HG03521 (cell line): ENCODE measurements around the gene CNKSR2.
A peak's percentile ranks its signal among the peaks of the same experiment; 100 is the strongest.
"Not testable (repeated sequence)": the region's sequence is repeated elsewhere in the genome, so short reads cannot be mapped to it uniquely, and the experiment has no call there.

Experiments used
- ATAC-seq: cut with Tn5 transposase; IDR thresholded peaks from one replicate; pipeline ENCODE4 v1.9.1; 2021; ENCODE audit warnings: mild to moderate bottlenecking, moderate library complexity; ENCODE audit not compliant: unreplicated experiment

CNKSR2 gene

DNA sequence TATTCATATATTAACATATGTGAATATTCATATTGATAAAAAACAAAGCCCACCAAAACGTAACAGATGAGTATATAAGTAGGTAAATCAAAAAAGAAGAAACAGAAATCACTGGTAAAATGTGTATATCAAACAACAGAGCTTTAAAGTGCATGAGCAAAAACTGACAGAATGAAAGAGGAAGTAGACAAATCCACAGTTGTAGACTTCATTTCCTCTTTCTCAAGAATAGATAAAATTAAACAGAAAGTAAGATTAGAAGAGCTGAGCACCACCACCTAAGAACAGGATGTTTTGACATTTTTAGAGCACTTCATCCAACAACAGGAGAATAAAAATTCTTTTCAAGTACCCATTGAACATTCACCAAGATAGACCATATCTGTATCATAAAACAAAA, 64.6 kb downstream of the CNKSR2 start:
- ATAC-seq, result peak; percentile 96

DNA sequence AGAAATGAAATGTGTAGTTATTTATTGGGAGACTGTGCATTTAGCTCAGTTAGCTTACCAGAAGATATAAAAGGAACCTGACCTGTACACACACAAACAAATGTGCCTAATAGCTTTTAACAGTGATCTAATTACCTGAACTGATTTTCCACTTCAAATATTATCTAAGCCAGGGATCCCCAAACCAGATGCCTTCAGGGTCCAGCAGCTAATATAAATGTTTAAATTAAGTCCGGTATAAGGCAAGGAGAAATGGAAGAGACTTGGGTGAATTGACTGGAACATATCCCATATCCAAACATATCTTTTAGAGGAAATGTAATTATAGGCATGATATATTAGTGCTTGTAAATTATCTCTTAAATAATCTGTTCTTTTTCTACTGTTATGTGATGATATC, 66.7 kb downstream of the CNKSR2 start:
- no peak for ATAC-seq

DNA sequence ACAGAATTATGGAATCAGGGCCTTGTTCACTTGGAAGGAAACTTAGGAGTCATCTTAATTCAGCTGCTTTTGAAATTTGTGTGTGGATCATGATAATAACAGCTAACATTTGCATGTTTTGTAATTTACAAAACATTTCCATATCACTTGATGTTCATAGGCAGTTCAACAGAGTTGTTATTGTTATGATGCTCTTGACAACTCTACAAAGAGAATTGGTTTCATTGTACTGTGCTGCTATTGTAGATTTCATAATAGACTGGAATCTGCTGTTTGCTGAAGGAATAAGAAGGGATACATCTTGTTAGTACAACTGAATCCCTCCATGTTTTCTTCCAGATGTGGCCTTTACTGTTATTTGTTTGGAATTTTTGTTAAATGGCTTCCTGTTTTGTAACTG, 83.5 kb downstream of the CNKSR2 start:
- no peak for ATAC-seq

DNA sequence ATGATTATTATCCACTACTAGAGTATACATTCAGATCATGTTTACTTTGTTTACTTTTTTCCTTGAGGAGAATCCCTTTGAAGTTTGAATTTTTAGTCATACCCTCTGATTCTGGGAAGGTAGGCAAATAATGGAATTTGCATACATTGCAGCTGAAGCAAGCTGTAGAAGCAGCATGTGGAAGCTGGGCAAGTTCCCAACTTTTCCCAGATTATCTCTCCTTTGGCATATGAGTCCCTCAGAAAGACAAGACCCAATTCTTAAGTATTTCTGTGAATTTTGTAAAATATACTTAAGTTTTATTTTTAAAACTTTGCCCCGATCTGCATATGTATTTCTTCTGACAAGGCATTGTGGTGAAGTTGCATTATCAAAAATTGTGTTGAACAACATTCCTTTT, 94.9 kb downstream of the CNKSR2 start:
- ATAC-seq, result no peak

DNA sequence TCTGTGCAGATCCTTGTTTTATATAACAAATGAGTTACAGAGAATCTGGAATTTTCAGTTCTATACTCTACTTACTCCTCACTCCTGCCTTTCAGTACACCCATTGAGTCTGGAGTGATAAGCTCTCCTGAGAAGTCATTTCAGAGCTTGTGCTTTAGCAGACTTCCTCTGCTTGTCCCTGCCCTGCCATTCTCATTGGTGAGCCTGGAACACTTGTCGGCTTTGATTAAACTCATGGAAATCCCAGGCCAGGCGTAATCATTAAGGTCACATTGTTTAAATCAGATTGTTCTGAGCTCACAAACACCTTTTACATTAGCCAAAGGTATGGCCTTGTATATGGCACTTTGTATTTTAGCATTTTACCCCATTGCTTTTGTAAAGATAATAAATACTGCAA, 102.7 kb downstream of the CNKSR2 start:
- no peak for ATAC-seq

DNA sequence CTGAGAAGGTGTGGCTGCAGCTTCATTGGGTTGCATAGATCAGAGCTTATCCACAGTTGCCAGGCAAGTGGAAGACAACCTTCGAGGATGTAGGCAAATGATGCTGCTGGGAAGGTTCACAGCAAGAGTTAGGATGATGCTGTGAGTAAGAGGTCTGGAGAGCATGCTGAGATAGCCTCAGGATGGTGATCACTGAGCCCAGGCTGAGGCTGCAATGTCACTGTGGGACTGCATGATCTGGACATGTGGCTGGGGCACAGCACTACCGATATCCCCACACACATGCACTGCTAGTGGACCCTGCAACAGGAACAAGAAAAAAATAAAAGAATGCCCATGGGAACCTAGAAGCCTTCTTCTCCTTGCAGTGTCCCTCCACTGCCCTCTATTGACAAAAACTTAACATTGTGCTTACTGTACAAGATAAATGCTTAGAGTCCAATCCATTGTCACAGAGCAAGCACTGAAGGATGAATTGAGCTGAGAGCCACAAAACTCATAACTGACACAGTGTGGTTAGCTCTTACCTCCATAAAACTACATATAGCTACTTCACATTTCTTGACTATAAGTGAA, 105.6 kb downstream of the CNKSR2 start:
- ATAC-seq, result no peak

DNA sequence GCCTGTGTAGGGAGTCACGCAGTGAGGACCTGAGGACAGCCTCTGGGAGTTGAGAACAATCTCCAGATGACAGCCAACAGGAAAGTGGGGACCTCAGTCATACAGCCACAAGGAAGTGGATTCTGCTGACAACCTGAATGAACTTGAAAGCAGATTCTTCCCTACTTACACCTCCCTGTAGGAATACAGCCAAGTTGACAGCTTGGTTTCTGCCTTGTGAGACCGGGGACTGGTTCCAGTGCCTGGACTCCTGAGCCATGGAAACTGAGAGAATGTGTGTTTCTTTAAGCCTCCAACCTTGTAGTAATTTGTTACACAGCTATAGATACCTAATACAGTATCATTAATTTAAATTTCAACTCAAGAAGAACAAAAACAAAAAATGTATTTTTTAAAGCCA, 107.5 kb downstream of the CNKSR2 start:
- ATAC-seq, result no peak

DNA sequence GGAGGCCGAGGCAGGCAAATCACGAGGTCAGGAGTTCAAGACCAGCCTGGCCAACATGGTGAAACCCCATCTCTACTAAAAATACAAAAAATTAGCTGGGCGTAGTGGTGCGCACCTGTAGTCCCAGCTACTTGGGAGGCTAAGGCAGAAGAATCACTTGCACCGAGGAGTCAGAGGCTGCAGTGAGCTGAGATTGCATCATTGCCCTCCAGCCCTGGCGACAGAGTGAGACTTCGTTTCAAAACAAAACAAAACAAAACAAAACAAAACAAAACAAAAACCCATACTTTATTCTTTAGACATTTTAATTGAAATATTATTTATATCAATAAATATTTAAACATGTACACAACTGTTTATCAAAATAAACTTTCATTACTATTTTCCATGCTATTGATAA, 109.8 kb downstream of the CNKSR2 start:
- not testable (repeated sequence) for ATAC-seq

DNA sequence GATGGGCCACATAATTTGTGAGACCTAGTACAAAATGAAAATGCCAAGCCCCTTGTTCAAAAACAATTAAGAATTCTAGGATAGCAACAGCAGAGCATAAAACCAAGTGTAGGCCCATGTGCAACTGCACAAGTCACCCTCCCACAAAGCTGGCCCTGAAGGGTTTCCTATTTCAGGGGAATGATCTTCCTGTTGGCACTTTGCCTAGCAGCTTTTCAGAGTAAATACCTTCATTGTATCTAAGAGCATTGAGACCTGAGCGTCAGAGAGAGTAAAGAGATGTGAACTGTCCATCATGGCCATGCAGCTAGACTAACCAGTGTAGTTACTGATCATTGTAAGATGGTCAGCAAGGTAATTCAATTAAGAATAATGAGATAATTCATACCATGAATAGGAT, 113.6 kb downstream of the CNKSR2 start:
- no peak for ATAC-seq

DNA sequence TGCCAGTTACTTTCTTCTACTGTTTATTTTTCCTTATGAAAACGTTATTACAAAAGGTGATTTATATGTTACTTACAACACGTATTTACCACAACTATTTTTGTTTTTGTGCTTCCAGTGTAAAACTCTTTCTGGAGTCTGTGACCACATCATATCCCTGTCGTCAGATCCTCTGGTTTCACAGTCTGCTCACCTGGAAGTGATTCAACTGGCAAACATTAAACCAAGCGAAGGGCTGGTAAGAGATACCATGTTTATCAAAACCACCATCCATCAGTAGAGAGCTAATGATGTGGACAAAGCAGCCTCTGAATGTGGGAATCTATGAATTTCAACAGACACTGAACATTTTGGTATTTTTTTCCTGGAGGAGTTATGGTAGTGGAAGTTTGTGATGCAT, 116.1 kb downstream of the CNKSR2 start:
- no peak for ATAC-seq

DNA sequence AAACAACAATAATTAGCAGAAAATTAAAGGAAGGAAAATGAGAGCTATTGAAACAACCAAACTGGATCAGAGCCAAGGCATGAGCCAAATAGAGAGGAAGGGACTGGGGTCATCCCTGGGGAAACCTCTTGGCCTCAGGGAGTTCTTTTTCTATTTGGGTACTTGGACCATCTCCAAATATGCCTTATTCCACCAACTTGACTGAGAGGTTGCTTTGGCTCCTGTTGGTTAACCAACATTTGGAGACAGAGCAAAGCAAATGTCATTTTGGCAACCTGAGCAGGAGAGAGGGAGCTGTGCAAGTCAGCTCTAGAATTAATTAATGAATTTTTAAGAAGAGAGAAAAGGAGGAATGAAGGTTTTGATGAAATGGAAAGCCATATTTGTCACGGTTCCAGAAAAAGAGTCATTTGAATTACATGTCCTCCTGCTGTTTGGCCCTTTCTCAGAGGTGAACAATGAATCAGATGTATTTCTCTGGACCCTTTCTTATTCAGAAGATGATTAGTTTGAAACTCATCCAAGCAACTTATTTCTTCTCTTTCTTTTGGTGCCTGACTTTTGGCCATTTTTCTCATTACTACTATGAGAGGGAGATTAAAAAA, 119.1 kb downstream of the CNKSR2 start:
- no peak for ATAC-seq

DNA sequence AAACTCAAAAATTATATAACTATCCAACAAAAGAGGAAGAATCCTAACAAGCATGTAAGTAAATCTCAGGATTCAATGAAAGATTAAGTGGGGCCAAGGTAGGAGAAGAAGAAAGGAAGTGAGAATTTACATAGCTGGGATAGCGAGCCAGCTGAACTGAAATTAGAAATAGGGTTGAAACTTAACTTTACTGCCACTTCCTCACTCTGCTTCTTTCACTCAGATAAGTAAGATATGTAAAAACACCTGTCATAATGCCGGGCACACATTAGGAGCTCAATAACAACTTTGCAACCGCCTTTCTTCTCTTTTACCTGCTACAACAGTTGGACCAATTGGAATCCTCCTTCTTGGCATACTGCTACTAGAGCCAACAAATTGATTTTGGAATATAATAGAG, 129.4 kb downstream of the CNKSR2 start:
- ATAC-seq, result no peak

DNA sequence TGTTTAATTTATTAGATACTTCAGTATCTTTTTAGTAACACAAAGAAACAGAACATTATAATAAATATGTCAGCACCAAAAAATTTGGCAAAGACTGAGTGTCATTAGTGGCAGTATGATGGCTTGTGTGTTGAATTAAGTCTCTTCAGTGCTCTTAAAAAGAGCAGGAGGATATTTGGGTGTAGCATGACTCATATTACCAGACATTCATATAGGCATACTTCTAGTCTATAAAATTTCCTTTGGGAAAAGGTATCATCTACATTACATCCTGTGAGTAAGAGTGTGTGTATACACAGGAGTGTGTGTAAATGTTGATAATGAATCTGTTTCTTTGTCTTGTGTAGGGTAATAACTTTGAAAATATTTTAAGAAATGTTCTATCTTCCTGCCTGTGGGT, 135.7 kb downstream of the CNKSR2 start:
- no peak for ATAC-seq

DNA sequence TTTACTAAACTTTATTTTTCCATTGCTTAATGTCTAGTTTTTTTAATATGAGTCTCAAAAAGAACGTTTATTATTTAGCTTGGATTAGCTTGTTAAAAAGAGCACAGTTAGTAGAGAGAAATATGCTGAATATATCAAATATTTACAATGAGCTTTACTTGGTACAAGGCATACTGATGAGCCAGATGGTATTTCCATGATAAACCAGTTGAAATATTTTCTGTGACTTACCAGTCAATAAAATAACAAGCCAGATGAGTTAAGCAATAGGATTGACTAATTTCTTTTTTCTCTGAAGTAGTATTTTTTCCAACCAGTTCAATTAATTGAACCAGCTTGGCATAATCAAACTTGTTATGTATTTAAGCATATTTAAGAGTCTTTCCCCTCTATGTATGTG, 149.8 kb downstream of the CNKSR2 start:
- ATAC-seq, result no peak

DNA sequence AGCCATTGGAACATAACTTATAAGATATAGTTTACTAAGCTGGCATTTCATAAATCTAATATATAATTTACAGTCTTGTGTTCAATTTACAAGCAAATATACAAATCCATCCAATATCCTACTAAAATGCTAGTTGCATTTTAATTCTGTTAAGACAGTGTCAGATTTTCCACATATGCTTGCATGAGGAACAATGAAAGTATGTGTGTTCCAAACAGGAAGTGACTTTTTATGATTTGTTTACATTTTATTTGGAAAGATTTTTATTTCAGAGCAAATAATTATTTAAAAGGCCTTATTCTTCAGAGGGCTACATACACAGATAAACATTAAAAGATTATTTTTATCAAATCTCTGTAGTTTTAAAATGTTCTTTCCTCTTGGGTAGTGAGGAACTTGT, 153.9 kb downstream of the CNKSR2 start:
- ATAC-seq, result no peak

DNA sequence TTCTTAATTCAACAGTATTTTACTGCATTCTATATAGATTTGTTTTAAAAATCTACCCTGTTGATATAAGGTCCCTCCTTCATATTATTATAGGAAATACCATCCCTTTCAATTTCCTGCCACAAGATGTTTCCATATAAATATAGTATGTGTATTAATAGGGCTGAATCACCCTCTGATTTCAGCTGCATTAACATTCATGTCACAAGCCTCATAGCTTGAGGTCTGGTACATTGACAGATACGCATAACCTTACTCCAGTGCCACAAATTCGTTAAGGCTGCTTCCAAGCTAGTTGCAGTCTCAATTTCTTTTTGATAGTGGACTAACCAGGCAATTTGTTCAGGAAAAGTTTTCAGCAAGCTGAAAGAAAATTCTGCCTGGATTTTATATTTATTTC, 155.6 kb downstream of the CNKSR2 start:
- no peak for ATAC-seq

DNA sequence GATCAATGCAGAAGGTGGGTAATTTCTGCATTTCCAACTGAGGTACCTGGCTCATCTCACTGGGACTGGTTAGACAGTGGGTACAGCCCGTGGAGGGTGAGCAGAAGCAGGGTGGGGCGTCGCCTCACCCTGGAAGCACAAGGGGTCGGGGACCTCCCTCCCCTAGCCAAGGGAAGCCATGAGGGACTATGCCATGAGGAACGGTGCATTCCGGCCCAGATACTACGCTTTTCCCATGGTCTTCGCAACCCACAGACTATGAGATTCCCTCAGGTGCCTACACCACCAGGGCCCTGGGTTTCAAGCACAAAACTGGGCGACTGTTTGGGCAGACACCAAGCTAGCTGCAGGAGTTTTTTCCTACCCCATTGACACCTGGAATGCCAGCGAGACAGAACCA, 170.4 kb downstream of the CNKSR2 start:
- not testable (repeated sequence) for ATAC-seq

DNA sequence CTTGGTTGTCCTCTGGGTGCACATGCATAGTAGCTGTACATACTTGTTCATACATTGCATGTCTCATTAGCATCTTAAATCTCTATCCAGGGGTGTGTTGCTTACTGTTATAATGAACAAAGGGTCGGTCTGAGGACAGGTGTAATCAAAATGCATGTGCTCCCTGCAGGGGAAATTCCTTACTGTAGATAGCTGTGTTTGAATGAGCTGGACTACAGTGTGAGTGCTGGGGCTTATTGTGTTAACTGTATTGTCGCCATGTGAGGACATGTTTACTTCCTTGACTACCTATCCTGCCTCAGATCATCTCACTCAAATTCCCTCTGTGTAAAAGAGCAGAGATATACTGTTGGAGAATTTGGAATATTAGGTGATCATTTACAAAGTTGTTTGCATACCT, 185.2 kb downstream of the CNKSR2 start:
- ATAC-seq, result no peak

DNA sequence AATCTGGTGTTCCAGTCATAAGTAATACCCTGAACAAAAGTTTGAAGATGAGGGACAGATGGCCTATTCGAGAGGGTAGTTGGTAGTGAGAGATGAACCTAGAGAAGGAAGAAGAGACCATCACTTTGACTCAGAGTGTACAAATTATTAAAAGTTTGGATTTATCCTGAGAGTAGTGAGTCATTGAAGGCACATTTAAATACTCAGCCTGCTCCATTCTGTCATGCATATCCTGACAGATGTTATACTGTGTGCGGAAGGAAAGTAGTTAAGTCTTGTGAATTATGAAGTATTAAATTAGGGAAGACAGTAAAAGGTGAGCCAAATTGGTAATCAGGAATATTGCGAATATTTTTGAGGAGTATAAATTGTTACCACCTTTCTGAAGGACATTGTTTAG, 190.8 kb downstream of the CNKSR2 start:
- ATAC-seq, result no peak

DNA sequence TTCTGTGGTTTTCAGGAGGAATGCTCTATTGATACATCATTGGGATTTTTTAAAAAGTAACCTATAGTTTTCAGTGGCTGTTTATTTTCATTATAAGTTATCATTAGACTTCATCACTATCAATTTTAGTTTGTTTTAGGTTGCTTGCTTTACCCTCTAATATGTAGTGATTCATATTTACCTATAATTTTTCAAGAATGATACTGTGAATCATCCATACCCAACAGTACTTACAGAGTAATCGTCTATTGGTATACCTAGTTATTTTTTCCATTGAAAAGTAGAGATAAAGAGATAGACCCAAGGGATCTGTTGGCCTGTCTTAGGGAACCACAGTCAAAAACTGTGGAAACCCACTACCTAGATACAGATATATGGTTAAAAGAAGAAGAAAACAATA, 200.6 kb downstream of the CNKSR2 start:
- no peak for ATAC-seq

DNA sequence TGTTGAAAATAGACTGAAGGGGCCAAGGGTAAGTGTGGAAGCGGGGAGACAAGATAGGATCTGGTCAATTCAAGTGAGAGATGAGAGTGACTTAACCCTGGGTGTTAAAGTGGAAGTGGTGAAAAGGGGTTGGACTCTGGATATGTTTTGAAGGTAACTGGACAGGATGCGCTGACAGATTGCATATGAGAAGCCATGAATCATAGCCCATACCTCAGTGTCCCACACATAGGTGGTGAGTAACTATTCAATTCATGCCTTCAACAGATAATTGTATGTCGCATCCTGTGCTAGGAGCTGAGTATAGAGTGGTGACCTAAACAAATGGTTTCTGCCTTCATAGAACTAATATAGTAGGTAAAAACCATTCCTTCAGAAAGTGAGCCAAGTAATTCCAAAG, 207.3 kb downstream of the CNKSR2 start:
- ATAC-seq, result no peak

DNA sequence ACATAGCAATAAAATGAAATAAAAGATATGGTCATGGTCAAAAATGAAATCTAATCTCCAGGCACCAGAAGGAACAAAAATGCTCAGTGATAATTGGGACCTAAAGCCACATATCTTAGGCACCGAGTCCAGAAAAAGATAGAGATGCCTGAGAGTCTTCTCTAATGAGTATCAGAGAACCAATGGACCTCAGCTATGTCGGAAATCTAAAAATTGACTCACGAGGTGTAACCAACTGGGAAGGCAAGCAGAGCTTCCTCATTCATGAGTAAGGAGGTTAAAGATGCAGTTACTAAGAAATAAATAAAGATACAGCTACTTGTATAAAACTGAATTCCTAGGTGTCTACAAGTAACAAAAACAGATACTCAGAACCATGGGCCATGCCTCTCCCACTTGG, 211.8 kb downstream of the CNKSR2 start:
- ATAC-seq, result no peak

DNA sequence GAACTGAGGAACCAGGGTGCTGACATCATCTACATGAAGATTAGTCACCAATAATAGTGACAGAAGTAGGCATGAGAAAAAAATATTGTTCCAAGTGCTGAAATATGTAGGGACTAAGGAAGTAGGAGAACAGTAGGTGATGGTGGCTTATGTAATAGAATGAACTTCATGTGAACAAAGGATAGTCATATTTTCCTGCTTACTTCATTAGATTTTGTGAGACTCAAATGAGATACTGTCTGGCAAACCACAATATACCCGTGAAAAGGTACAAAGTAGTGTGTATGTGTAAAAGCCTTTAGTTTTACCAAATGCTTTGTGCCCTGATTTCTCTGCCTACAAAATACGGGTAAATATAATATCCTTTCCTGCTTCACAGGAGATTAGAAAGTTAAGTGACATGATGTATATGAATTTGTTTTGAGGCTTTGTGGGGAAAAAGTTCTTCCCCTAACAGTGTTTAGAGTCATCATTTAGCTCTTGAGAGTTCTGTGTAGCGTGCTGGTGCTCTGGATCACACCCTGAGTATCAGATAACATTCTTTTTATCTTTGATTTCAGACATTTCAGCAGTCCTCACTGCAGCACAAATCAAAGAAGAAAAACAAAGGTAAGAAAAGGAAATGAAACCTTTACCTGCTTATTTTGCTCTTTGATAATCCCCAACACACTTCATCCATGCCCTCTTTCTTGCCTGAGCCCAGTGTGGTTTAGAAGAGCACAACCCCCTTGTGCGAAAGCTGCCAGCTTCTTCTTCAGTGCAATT, 216.0 kb downstream of the CNKSR2 start:
- no peak for ATAC-seq
